ENCODE results near the gene FOLR2.

DNA sequence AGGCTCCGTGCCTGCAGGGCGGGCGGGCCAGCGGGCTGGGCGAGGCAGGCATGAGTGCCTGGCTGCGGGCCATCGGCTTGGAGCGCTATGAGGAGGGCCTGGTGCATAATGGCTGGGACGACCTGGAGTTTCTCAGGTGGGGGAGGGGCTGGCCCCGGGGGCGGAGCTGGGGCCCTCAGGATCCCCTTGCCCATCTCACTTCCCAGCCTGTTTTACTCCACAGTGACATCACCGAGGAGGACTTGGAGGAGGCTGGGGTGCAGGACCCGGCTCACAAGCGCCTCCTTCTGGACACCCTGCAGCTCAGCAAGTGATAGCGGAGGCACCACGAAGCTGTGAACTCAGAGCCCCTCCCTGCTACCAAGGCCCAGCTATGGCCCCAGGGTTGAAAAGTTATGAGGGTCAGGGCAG lies 21.5 kb downstream of the FOLR2 start:
- TF ChIP-seq, protein P1, sequence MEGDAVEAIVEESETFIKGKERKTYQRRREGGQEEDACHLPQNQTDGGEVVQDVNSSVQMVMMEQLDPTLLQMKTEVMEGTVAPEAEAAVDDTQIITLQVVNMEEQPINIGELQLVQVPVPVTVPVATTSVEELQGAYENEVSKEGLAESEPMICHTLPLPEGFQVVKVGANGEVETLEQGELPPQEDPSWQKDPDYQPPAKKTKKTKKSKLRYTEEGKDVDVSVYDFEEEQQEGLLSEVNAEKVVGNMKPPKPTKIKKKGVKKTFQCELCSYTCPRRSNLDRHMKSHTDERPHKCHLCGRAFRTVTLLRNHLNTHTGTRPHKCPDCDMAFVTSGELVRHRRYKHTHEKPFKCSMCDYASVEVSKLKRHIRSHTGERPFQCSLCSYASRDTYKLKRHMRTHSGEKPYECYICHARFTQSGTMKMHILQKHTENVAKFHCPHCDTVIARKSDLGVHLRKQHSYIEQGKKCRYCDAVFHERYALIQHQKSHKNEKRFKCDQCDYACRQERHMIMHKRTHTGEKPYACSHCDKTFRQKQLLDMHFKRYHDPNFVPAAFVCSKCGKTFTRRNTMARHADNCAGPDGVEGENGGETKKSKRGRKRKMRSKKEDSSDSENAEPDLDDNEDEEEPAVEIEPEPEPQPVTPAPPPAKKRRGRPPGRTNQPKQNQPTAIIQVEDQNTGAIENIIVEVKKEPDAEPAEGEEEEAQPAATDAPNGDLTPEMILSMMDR (IDR thresholded peaks at IDR 0.05), result peak in 5 of 6 experiments; percentile 23 to 74 (median 63)
- TF ChIP-seq POLR2A (IDR thresholded peaks at IDR 0.05), result no peak

Data from thyroid gland (tissue), 4 donors.